COR-L47 (cell line): ENCODE measurements around the gene MED8.
"Not testable (repeated sequence)": the region's sequence is repeated elsewhere in the genome, so short reads cannot be mapped to it uniquely, and the experiment has no call there.

ENCODE experiments used
- DNase-seq: peaks from one replicate; lab custom pipeline; 2025; lab: John Stamatoyannopoulos, UW

The MED8 gene

DNA sequence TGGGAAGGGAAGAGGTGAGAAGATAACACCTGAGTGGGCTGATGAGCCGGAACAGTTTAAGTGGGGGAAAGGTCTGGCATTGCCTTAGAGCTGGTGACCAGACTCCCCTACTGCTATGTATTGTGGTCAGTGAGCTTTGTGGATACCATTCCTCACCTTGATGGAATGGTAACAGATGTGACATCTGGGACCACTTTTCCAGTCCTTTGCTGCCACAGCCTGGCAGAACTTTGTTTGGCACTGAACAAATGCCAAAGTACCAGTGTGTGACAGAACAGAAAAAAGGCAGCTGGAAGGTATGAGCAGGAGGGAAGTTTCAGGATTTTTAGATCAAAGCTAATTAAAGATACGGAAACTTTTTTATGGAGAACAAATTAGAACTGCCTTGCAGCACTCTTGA lies 6.2 kb downstream of the MED8 start:
- peak; percentile 13 for DNase-seq

DNA sequence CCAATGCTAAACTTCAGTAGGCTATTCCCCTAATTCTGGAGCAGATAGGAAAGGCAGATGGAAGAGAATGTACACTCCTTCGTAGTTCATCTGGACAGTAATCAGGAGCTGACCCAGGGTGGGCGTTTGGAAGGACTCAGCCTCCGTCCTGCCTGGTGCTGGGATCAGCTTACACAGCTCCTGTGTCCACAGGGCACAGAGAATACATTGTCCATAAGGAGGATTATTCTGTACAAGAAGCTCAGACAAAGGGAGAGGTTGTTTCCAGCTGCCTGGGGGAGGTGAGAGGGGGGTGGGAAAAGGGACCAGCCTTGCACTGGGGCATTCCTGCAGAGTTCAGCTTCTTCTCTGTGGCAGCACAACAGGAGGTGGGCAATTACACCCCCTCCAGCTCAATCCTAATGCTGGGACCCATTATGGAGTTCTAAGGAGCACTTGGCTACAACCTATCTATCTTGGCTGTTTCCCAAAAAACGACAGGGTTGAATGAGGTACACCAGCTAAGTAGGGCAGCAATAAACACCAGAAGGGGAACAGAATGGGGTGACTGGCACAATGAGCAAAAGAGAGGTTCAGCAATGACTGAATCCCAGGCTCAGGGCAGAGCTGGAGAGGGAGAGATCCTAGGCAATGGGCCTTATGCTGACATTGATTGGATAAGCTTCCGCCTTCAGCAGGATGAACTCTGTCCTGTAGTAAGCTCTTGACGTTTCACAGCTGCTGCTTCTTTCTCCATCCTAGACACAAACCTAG lies 7.4 kb downstream of the MED8 start:
- DNase-seq = peak; percentile 71

DNA sequence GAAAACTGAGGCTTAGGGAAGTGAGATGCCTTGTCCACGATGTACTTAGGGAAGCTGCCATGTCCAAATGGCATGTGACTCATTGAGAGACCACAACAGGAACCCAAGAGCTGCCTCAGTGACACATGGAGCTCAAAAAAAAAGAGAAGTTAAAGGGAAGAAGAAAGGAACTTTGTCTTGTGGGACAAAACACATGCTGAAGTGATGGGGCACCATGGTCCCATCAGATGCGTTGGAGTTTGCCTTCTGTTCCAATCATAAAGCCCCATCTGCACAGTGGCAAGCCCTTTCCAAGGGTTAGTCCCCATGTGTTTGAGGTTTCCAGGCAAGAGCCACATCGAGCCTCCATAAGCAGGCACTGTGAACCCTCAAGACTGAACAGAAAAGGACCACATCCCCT lies 8.0 kb downstream of the MED8 start:
- no peak for DNase-seq

DNA sequence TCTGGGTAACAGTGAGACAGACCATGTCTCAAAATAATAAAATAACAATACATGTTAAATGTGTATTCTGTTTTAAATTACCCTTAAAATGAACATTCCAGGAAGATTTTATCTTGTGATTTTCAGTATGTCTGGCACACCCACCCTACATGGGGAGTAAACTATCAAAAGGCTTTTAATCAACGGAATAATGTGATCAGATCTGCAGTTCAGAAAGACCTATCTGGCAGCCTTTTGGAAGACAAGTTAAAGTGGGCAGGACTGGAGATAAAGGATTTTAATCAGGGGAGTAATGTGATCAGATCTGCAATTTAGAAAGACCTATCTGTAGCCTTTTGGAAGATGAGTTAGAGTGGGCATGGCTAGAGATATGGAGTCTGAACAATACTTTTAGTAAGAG lies 10.1 kb downstream of the MED8 start:
- DNase-seq = no peak

DNA sequence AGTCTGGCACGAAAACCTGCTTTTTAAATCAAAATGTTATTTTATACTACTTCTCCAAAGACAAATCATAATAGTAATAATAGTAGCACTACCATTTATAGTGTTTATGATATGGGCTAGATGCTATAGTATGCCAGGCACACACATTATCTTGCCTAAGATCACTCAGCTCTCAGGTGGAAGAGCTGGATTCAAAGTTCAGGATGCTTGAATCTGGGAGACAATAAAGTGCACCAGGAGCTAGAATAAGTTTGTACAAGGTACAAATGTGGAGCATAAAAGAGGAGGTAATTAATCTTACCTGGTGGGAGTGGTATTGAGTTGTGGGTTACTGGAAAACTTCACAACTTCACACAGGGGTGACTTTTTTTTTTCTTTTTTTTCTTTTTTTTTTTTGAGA lies 11.8 kb downstream of the MED8 start:
- DNase-seq = no peak

DNA sequence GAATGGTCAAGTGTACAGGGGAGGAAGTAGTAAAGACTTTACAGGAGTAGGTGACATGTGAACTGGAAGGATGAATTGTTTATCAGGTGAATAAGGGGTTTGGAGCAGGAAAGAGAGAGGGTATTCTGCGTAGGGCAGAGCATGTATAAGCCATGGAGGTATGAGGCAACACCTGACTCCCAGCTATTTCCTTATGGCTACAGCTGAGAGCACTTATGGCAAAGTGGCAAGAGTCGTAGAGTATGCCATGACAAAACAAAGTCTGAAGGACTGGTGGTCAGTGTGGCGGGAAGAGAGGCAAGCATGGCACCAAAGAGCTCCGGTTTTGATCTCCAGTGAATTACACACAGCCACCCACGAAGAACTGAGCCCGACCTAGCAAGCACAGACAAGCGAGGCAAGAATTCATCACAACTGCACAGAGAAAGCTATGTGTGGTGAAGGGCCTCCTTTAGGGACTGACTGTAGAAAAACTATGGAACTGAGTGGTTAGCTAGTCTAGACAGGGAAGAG lies 12.8 kb downstream of the MED8 start:
- DNase-seq = no peak

DNA sequence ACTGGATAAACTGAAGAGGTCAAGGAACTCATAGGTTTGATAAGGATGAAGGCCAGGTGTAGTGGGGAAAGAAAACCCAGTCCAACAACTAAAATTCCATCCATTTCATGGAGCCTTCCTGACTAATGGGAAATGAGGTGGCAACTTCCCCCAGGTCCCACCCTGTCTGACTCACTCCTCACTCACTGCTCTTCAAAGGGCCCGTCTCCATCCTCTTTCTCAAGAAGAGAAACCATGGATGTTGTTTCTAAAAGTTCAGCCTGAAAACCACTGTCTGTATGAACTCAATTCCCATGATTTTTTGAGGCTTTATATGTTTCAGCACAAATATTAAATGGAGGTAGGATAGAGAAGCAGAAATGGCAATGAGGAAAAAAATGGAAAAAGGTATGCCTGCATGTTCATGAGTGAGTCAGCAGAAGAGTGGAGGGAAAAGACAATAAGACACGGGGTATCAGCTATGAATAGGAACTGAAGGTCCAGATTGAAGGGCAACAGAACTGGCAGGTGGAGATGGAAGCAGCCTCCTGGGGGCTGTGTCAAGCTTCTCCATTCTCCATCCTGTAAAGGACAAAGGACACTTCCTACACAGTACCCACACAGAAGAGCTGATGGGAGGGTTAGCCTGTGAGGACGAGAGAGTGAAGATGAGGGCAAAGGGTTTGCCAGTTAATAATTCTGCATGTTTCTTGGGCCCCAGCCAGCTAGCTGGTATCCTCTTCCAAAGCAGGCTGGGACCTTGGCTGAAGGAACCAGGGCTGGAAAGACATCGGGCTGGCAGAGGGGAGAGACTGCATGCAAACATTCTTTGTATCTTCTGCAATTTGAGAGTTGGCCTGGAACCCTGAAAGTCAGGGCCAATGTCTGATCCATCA lies 16.3 kb downstream of the MED8 start:
- DNase-seq = no peak

DNA sequence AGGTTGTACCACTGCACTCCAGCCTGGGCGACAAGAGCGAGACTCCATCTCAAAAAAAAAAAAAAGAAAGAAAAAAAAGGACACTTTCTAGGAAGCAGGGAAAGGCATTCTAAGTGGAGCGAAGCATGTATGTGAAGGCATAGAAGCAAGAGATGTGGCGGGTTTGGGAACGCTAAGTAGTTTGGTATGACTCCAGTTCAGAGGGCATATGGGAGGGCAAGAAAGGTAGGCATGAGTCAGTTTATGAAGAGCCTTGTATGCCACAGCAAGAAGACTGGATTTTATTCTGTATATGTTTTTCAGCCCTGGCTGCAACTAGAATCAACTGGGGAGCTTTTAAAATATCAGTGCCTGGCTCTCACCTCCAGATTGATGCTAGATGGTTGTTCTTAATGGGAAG lies 17.4 kb downstream of the MED8 start:
- DNase-seq = no peak

DNA sequence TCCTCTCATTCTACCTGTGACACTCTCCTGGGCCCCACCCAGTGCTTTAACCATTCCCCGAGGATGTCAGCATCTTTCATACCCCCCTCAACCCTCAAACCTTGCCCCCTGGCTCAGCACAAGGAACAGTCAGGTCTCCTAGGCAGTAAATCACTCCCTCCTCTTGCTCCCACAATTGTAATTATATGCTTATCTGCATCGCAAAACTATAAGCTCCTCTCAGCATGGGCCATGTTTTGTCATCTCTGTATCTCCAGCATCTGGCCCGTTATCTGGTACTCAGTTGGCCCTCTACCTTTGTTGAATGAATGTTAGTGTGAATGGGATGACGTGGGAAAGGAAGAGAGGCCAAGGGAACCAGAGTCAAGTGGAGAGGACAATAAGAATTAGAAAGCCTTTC lies 19.0 kb downstream of the MED8 start:
- DNase-seq = no peak

DNA sequence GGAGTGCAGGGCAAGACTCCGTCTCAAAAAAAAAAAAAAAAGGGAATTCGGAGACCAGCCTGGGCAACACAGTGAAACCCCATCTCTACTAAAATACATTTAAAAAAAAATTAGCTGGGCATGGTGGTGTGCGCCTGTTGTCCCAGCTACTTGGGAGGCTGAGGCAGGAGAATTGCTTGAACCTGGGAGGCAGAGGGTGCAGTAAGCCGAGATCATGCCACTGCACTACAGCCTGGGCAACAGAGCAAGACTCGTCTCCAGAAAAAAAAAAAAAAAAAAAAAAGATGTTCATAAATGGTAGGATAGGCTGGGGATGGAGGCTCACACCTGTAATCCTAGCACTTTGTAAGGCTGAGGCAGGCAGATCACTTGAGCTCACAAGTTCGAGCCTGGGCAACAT lies 19.8 kb downstream of the MED8 start:
- DNase-seq = not testable (repeated sequence)

DNA sequence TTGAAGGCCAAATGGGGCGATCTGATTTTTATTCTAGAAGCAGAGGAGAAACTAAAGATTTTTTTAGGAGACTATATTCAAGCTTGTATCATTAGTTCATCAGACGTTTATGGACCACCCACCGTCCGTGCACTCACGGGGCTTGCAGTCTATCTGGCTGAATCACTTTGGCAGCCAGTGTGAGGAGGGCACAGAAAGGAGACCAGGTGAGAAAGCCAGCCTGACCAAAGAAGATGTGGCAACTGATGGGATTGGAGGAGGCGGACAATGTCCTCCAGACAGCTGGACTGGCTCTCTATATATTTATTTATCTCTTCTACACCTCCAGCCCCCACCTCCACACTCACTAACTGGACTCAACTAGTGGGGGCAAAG lies 21.0 kb downstream of the MED8 start:
- no peak for DNase-seq

DNA sequence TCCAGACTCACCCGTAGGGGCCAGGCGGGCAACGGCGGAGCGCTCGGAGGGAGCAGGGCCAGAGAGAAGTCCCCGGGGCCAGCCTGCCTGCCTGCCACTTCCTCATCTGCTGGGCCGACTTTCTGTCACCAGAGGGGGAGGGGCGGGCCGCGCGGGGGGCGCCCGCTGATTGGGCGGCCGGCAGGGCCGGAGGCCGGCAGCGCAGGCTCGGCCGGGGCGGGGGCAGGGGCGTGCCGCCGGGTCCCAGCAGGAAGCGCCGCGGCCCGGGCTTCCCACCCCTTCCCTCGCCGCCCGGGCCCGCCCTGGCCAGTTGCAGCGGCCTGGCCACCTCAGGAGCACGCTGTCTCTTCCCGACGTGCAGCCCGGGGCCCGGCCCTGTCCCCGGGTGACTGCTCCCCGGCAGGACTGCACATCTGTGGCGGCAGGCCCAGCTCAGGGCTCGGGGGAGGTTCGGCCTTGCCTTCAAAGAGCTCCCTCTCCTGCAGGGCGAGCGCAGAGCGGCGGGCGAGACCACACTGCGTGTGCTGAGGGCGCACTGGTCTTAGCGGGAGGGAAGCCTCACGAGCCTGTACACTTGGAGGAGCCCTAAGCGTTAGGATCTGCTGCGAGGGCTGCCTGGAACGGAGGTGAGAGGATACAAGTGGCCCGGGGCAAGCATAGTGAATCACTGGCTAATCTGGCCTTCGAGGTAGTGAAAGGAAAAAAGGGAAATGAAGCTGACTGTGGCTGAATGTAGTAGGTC lies 21.5 kb downstream of the MED8 start, which contains the start of gene ELOVL1:
TSS of gene ELOVL1 (minus strand) at position 108 of the 742 bp plus-strand sequence. CDS start 2,402 bp downstream, outside the sequence.
- peak; percentile 86 for DNase-seq

DNA sequence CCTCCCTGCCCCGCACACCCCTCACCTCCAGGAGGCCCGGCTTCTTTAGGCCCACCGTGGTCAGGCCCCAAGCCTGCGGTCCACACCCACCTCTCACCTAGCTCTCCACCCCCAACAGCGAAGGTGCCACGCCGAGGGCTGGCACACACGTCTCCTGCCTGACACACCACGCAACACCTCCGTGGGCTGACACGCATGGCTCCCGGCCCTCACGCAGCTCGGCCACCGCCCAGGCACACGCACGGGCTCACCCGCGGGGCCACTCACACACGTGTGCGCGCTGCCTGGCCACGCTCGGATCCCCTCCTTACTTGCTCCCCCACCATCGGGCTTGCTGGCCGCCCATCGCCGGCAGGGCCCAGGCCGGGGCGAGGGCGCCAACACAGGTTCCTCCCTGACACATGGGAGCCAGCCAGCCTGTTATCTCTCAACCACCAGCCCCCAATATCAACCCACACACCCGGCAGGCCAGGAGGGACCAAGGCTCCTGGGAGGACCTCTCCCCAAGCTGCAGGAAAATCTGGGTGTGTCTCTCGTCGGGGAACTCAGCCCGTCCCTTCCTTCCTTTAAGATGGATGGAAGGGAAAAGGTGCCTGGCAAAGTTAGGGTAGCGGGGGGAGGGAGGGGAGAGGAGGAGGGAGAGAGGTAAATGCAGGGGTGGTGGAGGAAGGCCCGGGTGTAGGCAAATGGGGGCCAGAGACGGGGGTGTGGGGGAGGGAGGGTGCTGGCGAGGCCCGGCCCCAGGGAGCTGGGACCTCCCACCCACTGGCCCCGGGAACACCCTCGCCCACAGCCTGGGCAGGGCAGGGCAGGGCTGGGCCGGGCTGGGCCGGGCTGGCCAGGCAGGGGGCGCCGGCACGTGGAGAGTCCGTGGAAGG lies 22.3 kb downstream of the MED8 start:
- no peak for DNase-seq

DNA sequence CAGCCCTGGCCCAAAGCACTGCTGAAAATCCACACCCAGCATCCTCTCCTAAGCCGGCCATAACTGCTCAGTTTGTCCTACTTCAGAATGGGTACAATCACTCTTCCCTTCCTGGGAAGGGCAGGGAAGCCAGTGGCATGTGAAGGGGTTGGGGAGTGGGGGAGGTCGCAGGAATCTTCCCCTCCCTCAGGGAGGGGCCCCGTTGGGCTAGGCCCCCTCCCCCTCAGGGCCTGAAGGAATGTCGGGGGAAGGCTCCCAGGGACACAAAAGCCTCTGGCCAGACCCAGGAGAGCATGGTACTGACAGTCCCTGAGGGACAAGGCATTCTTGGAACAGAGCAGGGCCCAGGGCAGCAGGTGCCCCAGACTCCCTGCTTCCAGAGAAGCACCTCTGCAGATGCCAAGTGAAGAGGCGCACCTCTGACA lies 23.0 kb downstream of the MED8 start:
- DNase-seq = no peak

DNA sequence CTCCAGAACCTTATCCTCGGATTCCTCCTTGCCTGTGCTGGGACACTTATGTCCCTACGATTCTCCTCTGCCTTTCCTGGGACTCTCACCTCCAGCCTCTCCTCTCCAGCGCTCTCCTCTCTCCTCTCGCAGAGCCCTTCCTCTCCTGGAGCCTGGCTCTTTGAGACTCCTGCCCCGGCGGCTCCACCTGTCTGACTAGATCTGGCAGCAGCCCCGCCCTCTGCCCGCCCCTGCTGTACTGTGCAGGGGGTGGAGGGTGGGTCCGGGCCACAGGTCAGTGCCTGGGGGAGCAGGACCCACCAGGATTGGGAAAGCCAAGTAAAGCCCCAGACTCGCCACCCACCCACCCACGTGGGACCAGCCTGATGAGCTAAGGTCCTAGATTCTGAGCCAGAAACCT lies 23.4 kb downstream of the MED8 start:
- peak; percentile 10 for DNase-seq

DNA sequence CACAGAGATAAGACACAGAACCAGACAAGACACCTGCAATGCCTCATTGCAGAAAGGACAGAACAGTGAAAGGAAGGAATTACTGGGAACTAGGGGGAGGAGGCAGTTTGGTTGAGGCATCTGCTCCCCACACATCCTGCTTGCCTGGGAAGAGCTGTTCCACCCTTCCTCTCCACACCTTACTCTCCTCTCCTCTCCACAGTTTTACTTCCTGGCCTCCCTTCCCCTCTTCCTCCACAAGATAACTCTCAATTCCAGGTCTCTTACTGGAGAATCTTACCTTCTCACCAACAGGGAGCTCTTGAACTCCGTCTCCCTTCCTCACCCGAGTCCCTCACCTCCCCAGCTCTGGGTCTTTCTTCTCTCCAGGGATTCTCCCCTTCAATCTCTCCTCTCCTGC lies 23.9 kb downstream of the MED8 start:
- DNase-seq = no peak

DNA sequence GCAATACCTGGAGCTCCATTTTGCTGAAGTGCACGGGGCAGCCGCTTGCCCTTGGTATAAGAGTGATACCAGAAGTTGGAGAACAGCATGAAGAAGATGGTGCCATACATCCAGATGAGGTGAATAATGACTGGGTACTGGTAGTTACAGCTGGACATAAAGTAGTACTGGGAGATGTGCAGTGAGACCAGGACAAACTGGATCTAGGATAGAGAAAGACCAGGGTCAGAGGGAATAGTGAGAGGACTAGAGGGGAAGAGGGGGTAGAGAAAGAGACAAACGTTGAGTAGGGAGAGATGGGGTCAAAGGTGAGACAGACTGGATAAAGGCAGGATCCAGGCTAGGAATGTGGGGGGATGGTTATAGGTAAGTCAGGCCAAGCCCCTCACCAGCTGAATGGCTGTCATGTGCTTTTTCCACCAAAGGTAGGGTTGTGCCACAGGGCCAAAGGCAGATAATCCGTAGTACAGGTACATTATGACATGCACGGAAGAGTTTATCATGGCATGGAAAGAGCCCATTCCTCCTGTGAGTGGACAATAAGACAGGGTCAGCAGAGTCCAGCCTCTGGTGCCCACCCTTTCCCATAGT lies 25.6 kb downstream of the MED8 start:
- no peak for DNase-seq

DNA sequence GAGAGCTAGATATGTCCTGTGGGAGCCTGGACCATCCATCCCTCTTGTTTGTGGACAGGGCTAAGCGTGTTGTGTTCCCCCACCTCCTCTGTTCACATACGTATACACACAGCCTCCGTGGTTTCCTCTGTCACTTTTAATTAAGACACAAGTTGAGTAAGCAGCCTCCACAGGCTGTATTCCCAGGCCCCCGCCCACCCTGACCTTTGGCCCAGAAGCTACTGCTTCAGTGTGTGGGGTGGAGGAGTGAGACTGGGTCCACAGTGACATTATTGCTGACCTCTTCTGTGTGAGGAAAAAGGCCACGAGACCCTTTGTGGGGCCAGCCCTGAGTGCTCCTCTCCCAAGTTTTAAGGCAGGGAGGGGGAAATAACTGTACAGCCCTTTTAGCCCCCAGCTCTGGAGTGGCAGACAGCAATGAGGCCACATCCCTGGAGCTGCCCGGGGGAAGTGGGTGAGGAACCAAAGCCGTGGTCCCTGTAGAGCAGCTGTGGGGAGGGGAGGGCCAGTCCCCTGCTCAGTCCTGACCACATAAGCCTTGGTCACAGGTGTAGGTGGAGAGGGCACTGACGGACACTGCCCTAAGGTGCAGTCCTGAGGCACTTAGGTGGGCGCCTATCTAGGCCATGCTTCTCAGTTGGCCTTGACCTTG lies 26.2 kb downstream of the MED8 start:
- no peak for DNase-seq

DNA sequence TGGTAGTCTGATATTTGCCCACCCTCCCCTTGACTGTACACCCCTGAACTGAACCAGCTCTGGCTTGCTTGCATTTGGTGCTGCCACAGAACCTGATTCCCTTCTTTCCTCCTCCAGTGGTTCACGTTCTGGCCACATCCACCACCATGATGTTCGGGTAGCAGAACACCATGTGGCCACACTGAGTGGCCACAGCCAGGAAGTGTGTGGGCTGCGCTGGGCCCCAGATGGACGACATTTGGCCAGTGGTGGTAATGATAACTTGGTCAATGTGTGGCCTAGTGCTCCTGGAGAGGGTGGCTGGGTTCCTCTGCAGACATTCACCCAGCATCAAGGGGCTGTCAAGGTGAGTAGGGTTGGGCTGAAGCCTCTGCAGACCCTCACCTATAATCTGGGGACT lies 29.0 kb downstream of the MED8 start:
- DNase-seq = no peak

DNA sequence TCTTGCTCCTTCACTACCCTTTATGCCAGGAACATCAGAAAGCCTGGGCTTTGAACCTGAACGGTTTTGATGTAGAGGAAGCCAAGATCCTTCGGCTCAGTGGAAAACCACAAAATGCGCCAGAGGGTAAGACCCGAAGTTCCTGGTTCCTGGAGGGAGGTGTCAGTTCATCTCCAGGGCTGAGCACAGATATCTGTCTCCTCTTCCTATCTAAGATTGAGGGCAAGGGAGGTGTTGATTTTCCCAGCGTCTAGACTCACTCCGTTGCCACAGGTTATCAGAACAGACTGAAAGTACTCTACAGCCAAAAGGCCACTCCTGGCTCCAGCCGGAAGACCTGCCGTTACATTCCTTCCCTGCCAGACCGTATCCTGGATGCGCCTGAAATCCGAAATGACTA lies 29.9 kb downstream of the MED8 start:
- no peak for DNase-seq
